Kidney epithelial cell (primary cell): ENCODE results near the gene MMP23B. TPM values are rescaled to one million over a fixed set of nuclear protein-coding genes. Genes with fewer than 3 reads are reported as not detected.

Experiments used
- DNase-seq: peaks from one replicate; pipeline ENCODE4 v3.0.0-alpha.2; 2010; ENCODE audit warnings: low read depth
- H3K27me3 ChIP-seq: 2 replicates; pipeline ENCODE4 v1.6.0; 2011; ENCODE audit warnings: low read length; ENCODE audit not compliant: control insufficient read depth, insufficient read depth
- H3K36me3 ChIP-seq: 2 replicates; pipeline ENCODE4 v1.5.1; 2011; ENCODE audit warnings: low read length; ENCODE audit not compliant: control insufficient read depth, insufficient read depth
- H3K4me3 ChIP-seq: 2 replicates; pipeline ENCODE4 v1.5.1; 2011; ENCODE audit warnings: low read depth, mild to moderate bottlenecking, control low read depth, low read length
- CTCF ChIP-seq: IDR thresholded peaks from 2 replicates; pipeline ENCODE4 v1.5.1; 2011; ENCODE audit warnings: mild to moderate bottlenecking, moderate library complexity, low read length, control low read depth, inconsistent platforms; ENCODE audit not compliant: insufficient read depth, poor library complexity, severe bottlenecking
- total RNA-seq: library from RNA; depleted of rRNA; stranded (reverse); fragments of >200 nt; gene quantifications from 2 replicates; pipeline ENCODE4 v1.2.3, GENCODE V29; 2015

Gene MMP23B
- total RNA-seq, 1 donor from 2014 or later = 6.5 TPM

DNA sequence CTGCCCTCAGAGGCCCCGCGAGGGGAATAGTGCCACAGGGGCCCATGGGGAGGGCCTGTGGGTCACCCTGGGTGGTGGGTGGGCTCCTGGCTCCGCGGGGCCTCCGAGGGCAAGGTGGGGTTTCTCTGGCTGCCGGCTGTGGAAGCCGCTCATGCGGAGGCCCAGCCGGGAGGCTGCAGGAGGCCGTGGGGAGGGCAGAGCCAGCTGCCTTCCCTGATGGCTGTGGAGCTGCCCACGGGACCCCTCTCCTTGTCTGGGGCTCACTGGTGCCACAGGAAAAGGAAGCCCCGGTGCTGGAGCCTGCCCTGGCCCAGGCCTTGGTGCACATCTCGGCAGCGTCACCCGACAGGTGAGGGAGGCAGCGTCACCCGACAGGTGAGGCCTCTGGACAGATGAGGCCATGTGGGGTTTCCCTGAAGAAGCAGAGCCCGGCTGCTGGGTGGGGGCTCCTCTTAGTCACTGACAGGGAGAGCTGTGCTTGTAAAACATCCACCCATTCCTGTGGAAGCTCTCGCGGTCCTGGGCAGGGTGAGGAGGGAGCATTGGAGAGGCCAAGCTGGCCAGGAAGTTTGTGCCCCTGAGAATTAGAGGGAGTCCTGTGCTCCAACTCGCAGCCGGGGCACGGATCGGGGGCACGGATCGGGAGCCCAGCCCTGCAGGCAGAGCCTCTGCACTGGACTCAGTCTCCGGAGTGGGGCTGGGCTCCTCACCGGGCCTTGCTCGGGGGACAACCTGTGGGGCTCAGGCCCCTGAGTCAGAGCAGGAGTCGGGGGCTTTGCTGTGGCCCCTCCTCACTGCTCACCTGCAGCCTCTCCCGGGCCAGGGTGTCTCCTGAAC lies 10.6 kb upstream of the MMP23B start:
- Histone ChIP-seq H3K36me3 (no peaks in the 10 kb centered on the region), H3K4me3 (no peak overlapping the region), H3K27me3 (no peaks in the 10 kb centered on the region)
- no peak for TF ChIP-seq CTCF
- DNase-seq = no peak

DNA sequence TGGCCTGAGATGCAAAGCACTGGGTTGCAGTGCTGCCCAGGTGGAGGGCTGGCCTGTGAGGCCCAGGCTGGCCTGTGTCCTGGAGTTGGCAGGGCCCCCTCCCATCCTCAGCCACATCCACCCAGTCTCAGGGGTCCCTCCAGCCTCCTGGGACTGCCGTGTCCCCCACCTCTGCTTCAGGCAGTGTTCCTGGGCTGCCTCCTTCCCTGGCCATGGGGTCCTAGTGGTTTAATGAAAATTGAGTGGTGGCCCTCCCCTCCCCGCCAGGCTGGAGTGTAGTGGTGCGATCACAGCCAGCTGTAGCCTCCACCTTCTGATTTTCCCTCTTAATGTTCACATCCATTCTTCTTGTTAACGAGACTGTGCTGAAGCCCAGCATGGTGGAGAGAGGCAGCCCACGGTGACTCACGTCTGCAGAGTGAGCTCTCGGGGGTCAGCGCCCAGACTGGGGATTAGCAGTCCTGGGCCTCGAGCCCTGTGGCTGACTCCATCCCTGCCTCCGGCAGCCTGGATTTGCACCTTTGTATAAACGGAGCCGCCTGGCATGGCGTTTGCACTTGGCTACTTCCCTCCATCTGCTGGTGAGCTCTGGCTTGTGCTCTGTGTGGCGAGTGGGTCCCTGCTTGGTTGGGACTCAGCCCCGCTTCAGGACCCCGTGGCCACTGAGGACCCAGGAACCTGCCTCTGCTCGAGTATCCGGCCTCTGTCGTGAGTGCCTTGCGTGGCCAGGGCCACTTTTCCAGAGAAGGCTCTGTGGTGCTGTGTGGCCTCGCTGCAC lies 9.8 kb upstream of the MMP23B start:
- Histone ChIP-seq H3K36me3 (no peaks in the 10 kb centered on the region), H3K27me3 (no peaks in the 10 kb centered on the region), H3K4me3 (no peak overlapping the region)
- DNase-seq = no peak
- TF ChIP-seq CTCF = no peak

DNA sequence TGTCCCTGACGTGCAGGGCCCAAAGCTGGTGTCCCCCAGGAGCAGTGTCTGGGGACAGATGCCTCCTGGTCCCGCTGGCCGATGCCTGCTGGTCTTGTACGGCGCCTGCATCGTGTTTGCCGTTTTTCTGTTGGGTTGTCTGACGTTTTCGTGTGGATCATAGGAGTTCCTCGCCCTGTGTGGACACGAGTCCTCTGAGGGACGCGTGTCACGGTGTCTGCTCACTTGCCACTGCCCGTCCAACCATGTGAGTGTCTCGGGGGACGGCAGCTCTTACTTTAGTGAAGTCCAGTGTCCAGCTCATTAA lies 9.2 kb upstream of the MMP23B start:
- no peaks in the 10 kb centered on the region for H3K36me3 ChIP-seq
- H3K27me3 ChIP-seq = no peaks in the 10 kb centered on the region
- DNase-seq = no peak
- no peak for TF ChIP-seq CTCF
- no peak overlapping the region for H3K4me3 ChIP-seq

- no peaks in the 10 kb centered on the region for H3K27me3 ChIP-seq
- no peaks in the 10 kb centered on the region for H3K36me3 ChIP-seq
- H3K4me3 ChIP-seq = no peak overlapping the region
- DNase-seq = no peak
- TF ChIP-seq CTCF = no peak
Measured at GRCh38 chr1:1623181-1623630, 8.8 kb upstream of the MMP23B start.

DNA sequence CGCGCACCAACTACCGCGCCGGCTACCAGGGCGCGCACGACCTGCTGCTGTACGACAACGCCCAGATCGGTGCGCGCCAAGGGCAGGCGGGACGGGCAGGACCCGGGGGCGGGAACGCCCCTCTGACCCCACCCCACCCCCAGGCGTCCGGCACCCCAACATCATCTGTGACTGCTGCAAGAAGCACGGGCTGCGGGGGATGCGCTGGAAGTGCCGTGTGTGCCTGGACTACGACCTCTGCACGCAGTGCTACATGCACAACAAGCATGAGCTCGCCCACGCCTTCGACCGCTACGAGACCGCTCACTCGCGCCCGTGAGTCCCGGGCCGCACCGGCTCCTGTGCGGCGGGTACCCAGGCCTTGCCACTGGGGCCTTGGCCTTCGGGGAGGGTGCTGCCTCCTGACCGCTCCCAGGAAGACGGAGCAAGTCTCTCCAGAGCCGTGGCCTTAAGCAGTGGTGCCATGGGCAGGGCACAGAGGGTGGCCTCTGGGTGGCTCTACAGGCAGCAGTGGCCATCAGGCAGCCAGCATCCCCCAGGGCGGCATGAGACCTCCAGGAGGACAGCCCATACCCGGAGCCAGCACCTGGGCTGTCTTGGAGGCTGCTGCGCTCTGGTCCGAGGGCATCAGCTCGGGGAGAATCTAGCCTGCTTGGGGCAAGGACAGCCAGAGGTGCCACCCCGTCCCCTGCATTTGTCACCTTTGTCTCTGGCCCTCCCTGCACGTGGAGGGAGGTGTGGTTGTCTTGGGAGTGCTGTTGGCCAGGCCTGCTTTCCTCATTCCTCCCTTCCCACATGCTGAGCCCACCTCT lies 8.1 kb upstream of the MMP23B start:
- no peak for DNase-seq
- H3K36me3 ChIP-seq = no peaks in the 10 kb centered on the region
- no peak overlapping the region for H3K4me3 ChIP-seq
- no peaks in the 10 kb centered on the region for H3K27me3 ChIP-seq
- TF ChIP-seq CTCF = no peak
